ENCODE measurements around the gene GFRA1.
A peak's percentile ranks its signal among the peaks of the same experiment; 100 is the strongest.

Gene GFRA1

GRCh38 chr10:116272440-116273283, at the start of gene GFRA1:
Gene GFRA1 (minus strand): TSS chr10:116273206. CDS start chr10:116272029, 1,177 bp downstream.
- DNase-seq (ENCODE audit: low spot score), result peak; percentile 83

DNA sequence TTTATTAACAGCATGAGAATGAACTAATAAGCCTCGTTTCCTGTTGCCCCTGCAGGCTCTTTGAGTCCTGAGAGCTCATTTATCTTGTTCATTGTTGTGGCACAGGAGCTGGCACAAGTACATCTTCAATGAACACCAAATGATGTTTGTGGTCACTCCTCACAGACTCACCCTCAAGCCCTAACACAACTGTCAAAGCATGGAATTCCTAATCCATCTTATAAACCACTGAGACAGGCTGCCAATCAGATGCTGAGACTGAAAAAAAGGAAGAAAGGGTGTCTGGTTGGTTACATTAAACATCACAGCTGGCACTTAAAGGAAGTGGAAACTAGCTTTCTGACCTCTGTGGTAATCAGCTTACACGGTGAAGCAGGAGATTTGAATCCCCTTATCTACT, 43.5 kb upstream of the GFRA1 start:
- DNase-seq (ENCODE audit: low spot score), result no peak

GRCh38 chr10:116312548-116312947, 39.5 kb upstream of the GFRA1 start:
- no peak for DNase-seq (ENCODE audit: low spot score)

- no peak for DNase-seq (ENCODE audit: low spot score)
Measured at GRCh38 chr10:116311706-116312490, 38.9 kb upstream of the GFRA1 start.

DNA sequence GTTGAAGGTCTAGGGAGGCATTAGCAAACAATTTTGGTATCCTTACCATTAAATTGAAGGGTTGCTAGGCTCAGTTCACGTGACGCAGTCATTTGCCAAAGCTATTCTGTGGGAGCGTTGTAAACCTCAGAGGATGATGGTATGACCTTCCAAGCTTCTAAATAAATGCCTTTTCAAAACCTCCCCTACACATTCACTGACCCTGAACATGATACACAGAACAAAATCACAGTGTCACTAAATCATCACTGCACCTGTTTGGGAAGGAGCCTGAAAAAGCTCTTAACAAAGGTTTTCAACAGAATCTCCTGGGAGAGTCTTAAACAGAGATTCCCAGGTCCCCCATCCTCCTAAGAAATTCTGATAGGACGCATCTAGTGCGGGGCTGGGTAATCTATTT, 38.0 kb upstream of the GFRA1 start:
- no peak for DNase-seq (ENCODE audit: low spot score)

DNA sequence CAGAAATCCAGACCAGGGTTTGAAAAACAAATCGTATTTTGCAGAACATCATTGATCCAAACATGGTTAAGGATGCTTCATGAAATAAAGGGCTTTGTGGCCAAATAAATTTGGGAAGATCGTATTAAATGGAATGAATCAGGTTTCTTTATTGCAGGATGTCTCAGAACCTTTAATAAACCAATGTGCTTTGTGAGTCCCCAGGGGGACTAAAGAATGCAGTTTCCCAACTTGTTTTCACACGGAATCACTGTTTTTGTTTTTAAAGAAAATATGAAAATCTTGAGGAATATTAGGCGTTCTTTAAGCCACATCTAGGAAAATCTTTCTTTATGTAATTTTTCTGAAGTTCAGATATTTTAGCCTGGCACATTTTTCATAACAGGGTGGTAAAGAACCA, 34.4 kb upstream of the GFRA1 start:
- no peak for DNase-seq (ENCODE audit: low spot score)

GRCh38 chr10:116306847-116307246, 33.8 kb upstream of the GFRA1 start:
- no peak for DNase-seq (ENCODE audit: low spot score)

DNA sequence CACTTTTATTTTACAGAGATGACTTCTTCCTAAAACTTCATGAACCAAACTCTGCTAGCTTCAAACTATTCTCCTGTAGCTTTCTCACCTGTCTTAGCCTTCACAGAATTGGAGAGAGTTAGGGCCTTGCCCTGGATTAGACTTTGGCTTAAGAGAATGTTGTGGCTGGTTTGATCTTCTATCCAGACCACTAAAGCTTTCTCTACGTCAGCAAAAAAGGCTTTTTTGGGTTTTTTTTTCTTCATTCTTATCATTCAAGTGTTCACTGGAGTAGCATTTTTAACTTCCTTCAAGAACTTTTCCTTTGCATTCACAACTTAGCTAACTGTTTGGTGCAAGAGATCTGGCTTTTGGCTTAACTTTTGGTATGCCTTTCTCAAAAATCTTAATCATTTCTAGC, 31.9 kb upstream of the GFRA1 start:
- no peak for DNase-seq (ENCODE audit: low spot score)

- DNase-seq (ENCODE audit: low spot score), result no peak
Measured at GRCh38 chr10:116300542-116300941, 27.5 kb upstream of the GFRA1 start.

GRCh38 chr10:116298586-116298985, 25.6 kb upstream of the GFRA1 start:
- no peak for DNase-seq (ENCODE audit: low spot score)

GRCh38 chr10:116296291-116296721, 23.3 kb upstream of the GFRA1 start:
- no peak for DNase-seq (ENCODE audit: low spot score)

GRCh38 chr10:116292493-116292892, 19.5 kb upstream of the GFRA1 start:
- no peak for DNase-seq (ENCODE audit: low spot score)

DNA sequence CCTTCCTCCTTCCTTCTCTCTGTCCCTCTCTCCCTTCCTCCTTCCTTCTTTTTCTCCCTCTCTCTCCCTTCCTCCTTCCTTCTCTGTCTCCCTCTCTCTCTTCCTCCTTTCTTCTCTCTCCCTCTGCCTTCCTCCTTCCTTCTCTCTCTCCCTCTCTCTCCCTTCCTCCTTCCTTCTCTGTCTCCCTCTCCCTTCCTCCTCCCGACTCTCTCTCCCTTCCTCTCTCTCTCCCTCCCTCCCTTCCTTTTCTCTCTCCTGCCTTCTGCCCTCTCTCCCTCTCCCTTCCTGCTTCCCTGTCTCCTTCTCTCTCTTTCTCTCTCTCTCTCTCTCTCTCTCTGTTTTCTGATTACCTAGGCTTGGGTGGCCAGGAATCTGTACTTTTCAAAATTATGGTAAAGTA, 16.6 kb upstream of the GFRA1 start:
- no peak for DNase-seq (ENCODE audit: low spot score)

- DNase-seq (ENCODE audit: low spot score), result peak; percentile 19
Measured at GRCh38 chr10:116287906-116288501, 15.0 kb upstream of the GFRA1 start.

- no peak for DNase-seq (ENCODE audit: low spot score)
Measured at GRCh38 chr10:116286626-116287200, 13.7 kb upstream of the GFRA1 start.

DNA sequence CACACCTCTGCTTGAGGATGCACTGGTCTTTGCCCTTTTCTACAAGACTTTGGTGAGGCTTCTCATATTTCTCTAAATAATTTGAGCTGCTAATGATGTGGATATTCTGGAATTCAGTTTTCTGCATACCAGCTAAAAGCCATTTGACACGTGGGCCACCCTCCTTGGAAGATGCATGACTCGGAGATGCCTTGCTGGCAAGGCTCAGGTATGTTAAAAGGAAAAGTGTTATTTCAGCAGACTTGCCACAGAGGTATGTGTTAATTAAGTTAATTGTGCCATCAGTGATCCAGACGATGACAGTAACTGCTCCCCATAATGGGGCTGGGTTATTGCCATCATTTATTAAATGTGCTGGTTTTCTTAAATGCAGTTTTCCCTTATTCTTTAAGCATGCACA, 8.8 kb upstream of the GFRA1 start:
- DNase-seq (ENCODE audit: low spot score), result no peak

DNA sequence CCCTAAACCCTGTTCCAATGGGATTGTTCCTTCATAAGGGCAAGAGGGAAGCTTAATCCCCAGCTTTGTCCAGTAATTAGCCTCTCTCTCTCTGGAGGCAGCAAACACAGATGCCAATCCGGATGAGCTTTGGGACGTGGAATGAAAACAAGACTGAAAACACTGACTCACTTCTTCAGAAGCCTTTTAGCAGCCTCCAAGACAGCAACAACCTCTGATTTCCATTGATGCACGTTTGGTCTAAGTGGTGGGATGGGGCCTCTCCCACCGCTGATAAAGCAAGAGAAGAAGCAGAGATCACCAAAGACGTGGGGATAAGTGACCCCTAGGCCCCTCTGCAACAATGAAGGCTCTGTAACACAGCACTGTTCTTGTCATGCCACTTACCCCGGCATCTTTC, 5.8 kb upstream of the GFRA1 start:
- DNase-seq (ENCODE audit: low spot score), result no peak

DNA sequence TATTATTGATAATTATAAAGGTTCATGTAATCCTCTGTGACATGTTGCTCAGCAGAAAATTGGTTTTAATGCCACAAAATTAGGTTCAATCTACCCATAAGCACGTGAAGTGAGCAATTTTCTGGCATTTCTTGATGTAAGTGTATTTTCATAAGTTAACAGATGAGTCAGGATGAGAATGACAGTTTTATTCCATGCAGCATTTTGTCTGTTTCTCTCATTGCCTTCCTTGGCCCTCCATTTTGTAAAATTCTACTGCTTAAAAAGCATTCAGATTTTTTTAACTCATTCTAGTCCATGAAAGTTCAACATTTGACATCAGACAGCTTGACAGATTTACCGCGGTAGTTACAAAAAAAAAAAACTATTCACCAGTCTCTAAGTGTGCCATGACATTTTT, 4.0 kb upstream of the GFRA1 start:
- no peak for DNase-seq (ENCODE audit: low spot score)

GRCh38 chr10:116274064-116274904, 1.3 kb upstream of the GFRA1 start:
- peak; percentile 55 for DNase-seq (ENCODE audit: low spot score)

- DNase-seq (ENCODE audit: low spot score), result peak; percentile 39
Measured at GRCh38 chr10:116271593-116272439, 1.2 kb downstream of the GFRA1 start.
